Hepatocyte (in vitro differentiated cells): Measurements from ENCODE around the gene PRKCA.

Experiments used
- CTCF ChIP-seq: fragments of 200-600 bp; sonication (generic); IDR thresholded peaks from 2 replicates; pipeline ENCODE4 v1.5.1; 2016; ENCODE audit warnings: antibody characterized with exemption, mild to moderate bottlenecking; ENCODE audit not compliant: poor library complexity
- EZH2 ChIP-seq: fragments of 200-600 bp; sonication (generic); IDR thresholded peaks from 2 replicates; pipeline ENCODE4 v1.6.1; 2016; ENCODE audit warnings: antibody characterized with exemption, mild to moderate bottlenecking, borderline replicate concordance
- EZH2phosphoT487 ChIP-seq: fragments of 200-600 bp; sonication (generic); IDR thresholded peaks from one replicate; pipeline ENCODE4 v1.6.1; 2018; ENCODE audit warnings: antibody characterized with exemption, mild to moderate bottlenecking, low read depth, moderate library complexity; ENCODE audit not compliant: unreplicated experiment, severe bottlenecking

- TF ChIP-seq CTCF (no peak), EZH2phosphoT487 (no peak), EZH2 (no peak)
Measured at GRCh38 chr17:66427134-66427533, 124.7 kb downstream of the PRKCA start.
